Measurements from ENCODE around the gene OR10C1.

Gene OR10C1

GRCh38 chr6:29478740-29479139, 39.6 kb downstream of the OR10C1 start:
- DNase-seq (ENCODE audit: low spot score): no peak

DNA sequence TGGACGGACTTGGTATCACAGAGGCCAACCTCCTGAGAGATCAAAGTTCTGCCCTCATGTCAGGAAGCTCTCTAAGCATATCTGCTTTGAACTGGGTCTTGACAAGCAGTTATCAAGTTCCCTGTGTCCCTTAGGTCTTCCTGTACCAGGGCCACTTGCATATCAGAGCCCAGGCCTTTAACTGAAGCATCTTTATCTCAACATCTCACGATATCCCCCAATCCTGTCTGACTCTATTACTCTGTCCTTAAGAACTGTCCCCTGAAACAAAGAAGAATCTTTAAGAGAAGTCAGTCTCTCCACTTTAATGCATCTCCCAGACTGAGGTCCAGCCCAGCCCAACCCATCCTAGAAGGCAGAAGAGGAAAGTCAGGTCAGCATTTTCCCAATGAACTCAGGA, 40.5 kb downstream of the OR10C1 start:
- DNase-seq (ENCODE audit: low spot score): no peak

- DNase-seq (ENCODE audit: low spot score): no peak
Measured at GRCh38 chr6:29483186-29483585, 44.1 kb downstream of the OR10C1 start.

- no peak for DNase-seq (ENCODE audit: low spot score)
Measured at GRCh38 chr6:29483735-29484134, 44.6 kb downstream of the OR10C1 start.

DNA sequence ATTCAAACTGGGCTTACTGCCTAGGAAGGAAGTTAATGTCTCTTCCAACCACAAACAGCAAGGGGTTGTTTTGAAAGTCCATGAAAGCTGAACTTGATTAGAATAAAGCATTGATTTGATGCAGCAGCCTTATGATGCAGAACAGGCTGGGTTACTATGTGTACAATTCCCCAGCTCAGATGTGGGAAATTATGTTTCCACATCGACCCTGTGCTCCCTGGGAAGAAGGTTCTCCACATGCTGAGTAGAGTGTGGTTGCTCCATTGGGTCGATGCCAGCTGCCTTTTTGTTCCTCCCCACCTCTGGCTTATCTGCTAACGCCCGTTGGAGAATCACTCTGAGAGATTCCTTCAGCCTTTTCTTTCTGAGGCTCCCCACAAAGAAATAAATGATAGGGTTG, 47.5 kb downstream of the OR10C1 start:
- no peak for DNase-seq (ENCODE audit: low spot score)

DNA sequence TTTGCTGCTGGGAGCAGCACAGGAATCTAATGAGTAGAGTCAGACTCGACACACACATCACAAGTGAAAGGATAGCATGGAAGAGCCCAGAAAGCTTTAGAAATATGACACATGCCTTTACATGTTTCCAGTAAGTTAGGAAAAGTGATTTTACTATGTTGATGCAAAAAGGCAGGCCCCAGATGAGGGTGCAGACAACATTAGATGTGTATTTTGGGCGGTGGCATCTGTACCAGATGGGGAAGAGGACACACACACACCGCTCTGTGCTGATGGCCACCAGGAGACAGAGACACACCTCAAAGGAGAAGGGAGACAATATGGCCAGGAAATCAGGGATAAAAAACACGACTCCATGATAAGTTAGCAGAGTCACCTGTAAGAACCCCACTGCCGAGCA, 48.0 kb downstream of the OR10C1 start:
- DNase-seq (ENCODE audit: low spot score): no peak

DNA sequence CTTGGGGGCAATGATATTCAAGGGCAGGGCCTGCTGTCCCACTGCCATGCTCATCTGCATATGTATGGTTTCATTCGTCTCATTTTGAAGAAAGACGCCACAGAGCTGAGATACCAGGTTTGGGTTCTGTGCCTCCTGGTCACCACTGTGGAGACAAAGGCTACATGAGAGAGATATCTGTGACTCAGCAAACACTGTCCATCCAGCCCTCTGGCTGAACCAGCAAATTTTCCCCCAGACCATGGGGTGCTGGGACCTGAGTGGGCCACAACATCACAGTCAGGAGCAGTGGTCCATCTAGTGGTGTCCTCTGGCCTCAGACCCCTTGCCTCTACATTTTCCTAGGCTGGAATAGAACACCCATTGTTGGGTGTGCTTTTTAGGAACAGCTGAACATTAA, 48.6 kb downstream of the OR10C1 start, which contains the start of gene MAS1L:
MAS1L (minus strand) TSS at position 297 of the 400 bp plus-strand sequence; CDS start at position 243, 54 bp downstream.
- DNase-seq (ENCODE audit: low spot score): no peak

GRCh38 chr6:29488874-29489273, 49.8 kb downstream of the OR10C1 start:
- DNase-seq (ENCODE audit: low spot score): no peak

DNA sequence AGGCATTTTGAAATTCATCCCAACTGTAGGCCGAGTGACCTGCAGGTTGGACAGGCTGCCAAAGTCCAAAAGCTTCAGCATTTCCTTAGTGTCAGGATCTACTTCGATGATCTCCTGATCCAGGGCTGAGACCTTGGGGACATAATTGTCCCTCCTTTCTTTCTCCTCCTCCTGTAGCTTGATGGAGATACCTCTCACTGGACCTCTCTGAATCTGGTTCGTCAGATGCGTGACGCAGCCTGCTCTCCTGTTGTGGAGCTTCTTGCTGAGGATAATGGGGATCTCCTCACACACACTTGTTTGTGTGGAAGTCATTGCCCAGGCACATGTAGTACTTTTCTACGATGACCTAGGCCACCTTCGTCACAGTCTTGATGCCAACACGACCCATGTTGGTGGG, 50.2 kb downstream of the OR10C1 start:
- DNase-seq (ENCODE audit: low spot score): no peak

GRCh38 chr6:29490055-29490454, 50.9 kb downstream of the OR10C1 start:
- DNase-seq (ENCODE audit: low spot score): no peak

GRCh38 chr6:29490552-29490951, 51.4 kb downstream of the OR10C1 start:
- DNase-seq (ENCODE audit: low spot score): no peak
